Endothelial cell of umbilical vein (primary cell): Measurements from ENCODE around the gene CHCHD4. TPM values are rescaled to one million over a fixed set of nuclear protein-coding genes. Genes with fewer than 3 reads are reported as not detected.
"Not testable (repeated sequence)": the region's sequence is repeated elsewhere in the genome, so short reads cannot be mapped to it uniquely, and the experiment has no call there.

ENCODE experiments used
- BruUV-seq: library from RNA; stranded (reverse); fragments of 400-500 nt; replicated peaks from 2 replicates; lab custom pipeline; 2021; lab: Mats Ljungman, UMichigan
- CTCF ChIA-PET: fragments of 300-600, 350-600 bp; sonication (Branson Sonifier 250); formaldehyde crosslinking; loops from one replicate; lab custom pipeline; 2021; ENCODE audit warnings: antibody characterized with exemption, inconsistent platforms; lab: Charles Lee
- POLR2A ChIA-PET: fragments of 300-600, 350-600 bp; sonication (Branson Sonifier 250); formaldehyde crosslinking; loops from one replicate; lab custom pipeline; 2021; ENCODE audit warnings: antibody characterized with exemption, inconsistent platforms; lab: Charles Lee
- DNase-seq: peaks from one replicate; pipeline ENCODE4 v3.0.0-alpha.2; 2011; ENCODE audit warnings: low read depth, low spot score
- FAIRE-seq: peaks from 2 replicates; lab custom pipeline; 2011; peaks lifted over from hg19 to GRCh38; lab: Jason Lieb, UNC
- H2AFZ ChIP-seq: 2 replicates; pipeline ENCODE4 v1.6.0; 2012; ENCODE audit warnings: low read depth, low read length, control low read depth, inconsistent platforms
- H3K27ac ChIP-seq: 2 replicates; pipeline ENCODE4 v1.5.1; 2011; ENCODE audit warnings: low read depth, mild to moderate bottlenecking, control low read depth, low read length, moderate library complexity; ENCODE audit not compliant: insufficient read depth
- H3K27me3 ChIP-seq, 2 experiments: 2 replicates each; pipeline versions ENCODE4 v1.6.0 to v1.6.1; 2011; ENCODE audit warnings: low read length in 2 of 2, mixed read lengths in 1 of 2; ENCODE audit not compliant: control insufficient read depth in 2 of 2, insufficient read depth in 2 of 2
- H3K36me3 ChIP-seq, 2 experiments: 2 replicates in 1 of 2; 3 replicates in 1 of 2; pipeline ENCODE4 v1.5.1; 2011; ENCODE audit warnings: low read length in 2 of 2, mild to moderate bottlenecking in 1 of 2, moderate library complexity in 1 of 2; ENCODE audit not compliant: control insufficient read depth in 2 of 2, insufficient read depth in 2 of 2; ENCODE audit errors: extremely low read depth in 1 of 2
- H3K4me1 ChIP-seq: 3 replicates; pipeline ENCODE4 v1.5.1; 2011; ENCODE audit warnings: mild to moderate bottlenecking, low read length; ENCODE audit not compliant: control insufficient read depth, insufficient read depth; ENCODE audit errors: extremely low read depth
- H3K4me2 ChIP-seq: 2 replicates; pipeline ENCODE4 v1.6.1; 2011; ENCODE audit warnings: low read length, control low read depth, mixed read lengths; ENCODE audit not compliant: insufficient read depth
- H3K4me3 ChIP-seq, 3 experiments: fragments of 200-600 bp in 1 of 3; sonication (generic), shearing (Covaris generic) in 1 of 3; replicated peaks in 1 of 3; 2 replicates each; pipeline ENCODE4 v1.5.1; 2011 to 2016; ENCODE audit warnings: control low read depth in 3 of 3, low read length in 3 of 3, mild to moderate bottlenecking in 2 of 3, inconsistent platforms in 1 of 3, low read depth in 1 of 3, moderate library complexity in 1 of 3; ENCODE audit not compliant: insufficient read depth in 1 of 3
- H3K79me2 ChIP-seq: 2 replicates; pipeline ENCODE4 v1.6.0; 2012; ENCODE audit warnings: low read length, inconsistent platforms; ENCODE audit not compliant: control insufficient read depth, insufficient read depth
- H3K9ac ChIP-seq: replicated peaks from 2 replicates; pipeline ENCODE3; 2011; ENCODE audit warnings: low read length, control low read depth; ENCODE audit not compliant: insufficient read depth; ENCODE audit errors: extremely low read depth
- H3K9me1 ChIP-seq: replicated peaks from 3 replicates; pipeline ENCODE4 v1.6.0; 2011; ENCODE audit warnings: mild to moderate bottlenecking, low read length; ENCODE audit not compliant: control insufficient read depth, insufficient read depth; ENCODE audit errors: extremely low read depth
- H3K9me3 ChIP-seq: replicated peaks from 2 replicates; pipeline ENCODE4 v1.5.1; 2012; ENCODE audit warnings: low read length, inconsistent platforms; ENCODE audit not compliant: control insufficient read depth, insufficient read depth
- H4K20me1 ChIP-seq: replicated peaks from 2 replicates; pipeline ENCODE3; 2011; ENCODE audit warnings: mild to moderate bottlenecking, low read length; ENCODE audit not compliant: control insufficient read depth, insufficient read depth; ENCODE audit errors: extremely low read depth
- CTCF ChIP-seq, 2 donors: IDR thresholded peaks; 1 replicate in 1 of 2; 2 replicates in 1 of 2; pipeline ENCODE4 v1.5.1; 2011; ENCODE audit warnings: low read length in 2 of 2, mild to moderate bottlenecking in 2 of 2, moderate library complexity in 2 of 2, control low read depth in 1 of 2, inconsistent platforms in 1 of 2, low read depth in 1 of 2; ENCODE audit not compliant: insufficient read depth in 1 of 2; ENCODE audit errors: extremely low read depth in 1 of 2
- EZH2 ChIP-seq: IDR thresholded peaks from 2 replicates; pipeline ENCODE4 v1.6.1; 2012; ENCODE audit warnings: borderline replicate concordance, low read depth, mild to moderate bottlenecking, moderate library complexity, low read length, inconsistent platforms; ENCODE audit not compliant: severe bottlenecking
- FOS ChIP-seq: IDR thresholded peaks from 2 replicates; pipeline ENCODE4 v1.6.1; 2011; ENCODE audit warnings: mild to moderate bottlenecking, low read length, moderate library complexity, borderline replicate concordance; ENCODE audit not compliant: insufficient read depth
- GATA2 ChIP-seq: IDR thresholded peaks from 2 replicates; pipeline ENCODE4 v1.7.0; 2011; ENCODE audit warnings: low read depth, mild to moderate bottlenecking, moderate library complexity, mixed read lengths, low read length; ENCODE audit not compliant: insufficient read length, insufficient read depth
- JUN ChIP-seq: IDR thresholded peaks from 2 replicates; pipeline ENCODE4 v1.6.1; 2011; ENCODE audit warnings: borderline replicate concordance, low read depth; ENCODE audit not compliant: insufficient read length, insufficient read depth
- MAX ChIP-seq: IDR thresholded peaks from 2 replicates; pipeline ENCODE4 v1.6.1; 2011; ENCODE audit not compliant: insufficient read depth, insufficient read length
- MYC ChIP-seq: IDR thresholded peaks from one replicate; pipeline ENCODE4 v1.6.1; 2011; ENCODE audit warnings: mild to moderate bottlenecking, low read depth, low read length
- POLR2A ChIP-seq: IDR thresholded peaks from 2 replicates; pipeline ENCODE4 v1.6.1; 2012; ENCODE audit warnings: low read depth, mild to moderate bottlenecking, control low read depth, low read length
- POLR2AphosphoS5 ChIP-seq: IDR thresholded peaks from 2 replicates; pipeline ENCODE4 v1.6.1; 2012; ENCODE audit warnings: low read depth, mild to moderate bottlenecking, control low read depth, low read length, moderate library complexity; ENCODE audit not compliant: insufficient read depth
- dilution Hi-C: fragments of 300-500 bp; cut with MboI; formaldehyde crosslinking; loops from one replicate; pipeline ENCODE4 v1.15.0; 2019; ENCODE audit warnings: low sequenced_read_pairs; ENCODE audit not compliant: extremely low pct_ligation_motif_present
- intact Hi-C: fragments of 100-400 bp; cut with micrococcal nuclease; formaldehyde crosslinking; loops from one replicate; pipeline ENCODE4 v1.10.0; 2022
- polyA plus RNA-seq, 4 experiments: library from polyadenylated mRNA; depleted of rRNA in 3 of 4; stranded (reverse) in 3 of 4; unstranded in 1 of 4; fragments of >200 nt; gene quantifications; 2 replicates each; pipeline versions ENCODE4 v1.2.1 to v1.2.3, GENCODE V29; 2011 to 2012; ENCODE audit warnings: missing spikeins in 1 of 4
- total RNA-seq: library from RNA; stranded (reverse); gene quantifications from 2 replicates; pipeline ENCODE4 v1.2.3, GENCODE V29; 2021

CHCHD4 gene
- total and polyA plus RNA-seq, 2 donors (not counting 3 experiments of a cell fraction or from before 2014, with no cell fraction given): 8.5 to 13.6 TPM

GRCh38 chr3:14093831-14094230 lies 30.8 kb downstream of the CHCHD4 start:
- no peak overlapping the region for H2AFZ ChIP-seq
- FAIRE-seq: no peak
- no peaks in the 10 kb centered on the region for H3K27me3 ChIP-seq
- H3K27ac ChIP-seq: no peak overlapping the region
- H3K36me3 ChIP-seq: no peaks in the 10 kb centered on the region
- no peaks in the 10 kb centered on the region for H3K9me3 ChIP-seq
- H3K4me3 ChIP-seq: no peak overlapping the region
- no peak overlapping the region for H3K4me2 ChIP-seq
- H3K4me1 ChIP-seq: no peaks in the 10 kb centered on the region
- H3K79me2 ChIP-seq: no peaks in the 10 kb centered on the region
- DNase-seq: no peak
- no peak overlapping the region for H3K9ac ChIP-seq
- no peak for TF ChIP-seq CTCF (IDR thresholded peaks at IDR 0.05; ENCODE audit: extremely low read depth in 1 of 2, insufficient read depth in 1 of 2, low read depth in 1 of 2, low read length in 2 of 2)
- TF ChIP-seq MAX: no peak
- no peak for TF ChIP-seq GATA2
- H3K9me1 ChIP-seq: no peaks in the 10 kb centered on the region
- intact Hi-C loops (no loop called here), dilution Hi-C loops (no loop called here)
- no peaks in the 10 kb centered on the region for H4K20me1 ChIP-seq
- POLR2A ChIA-PET: no interaction called here
- BruUV-seq: no TSS peak
- CTCF ChIA-PET: no interaction called here

- no peak for DNase-seq
- BruUV-seq: no TSS peak
- FAIRE-seq: no peak
- Histone ChIP-seq H2AFZ (no peak overlapping the region), H4K20me1 (no peaks in the 10 kb centered on the region), H3K27me3 (no peaks in the 10 kb centered on the region), H3K9ac (no peak overlapping the region), H3K9me1 (no peaks in the 10 kb centered on the region), H3K27ac (no peak overlapping the region), H3K4me1 (no peaks in the 10 kb centered on the region), H3K9me3 (no peaks in the 10 kb centered on the region), H3K36me3 (no peaks in the 10 kb centered on the region), H3K79me2 (no peaks in the 10 kb centered on the region), H3K4me3 (no peak overlapping the region), H3K4me2 (no peak overlapping the region)
- intact Hi-C loops: no loop called here
- TF ChIP-seq GATA2 (no peak), MAX (no peak), FOS (no peak), MYC (no peak), POLR2AphosphoS5 (no peak), JUN (no peak), POLR2A (no peak), EZH2 (no peak)
- CTCF ChIA-PET: no interaction called here
- dilution Hi-C loops: no loop called here
- POLR2A ChIA-PET: no interaction called here
These were observed 32.2 kb downstream of the CHCHD4 start for GRCh38 chr3:14092464-14092863.

DNA sequence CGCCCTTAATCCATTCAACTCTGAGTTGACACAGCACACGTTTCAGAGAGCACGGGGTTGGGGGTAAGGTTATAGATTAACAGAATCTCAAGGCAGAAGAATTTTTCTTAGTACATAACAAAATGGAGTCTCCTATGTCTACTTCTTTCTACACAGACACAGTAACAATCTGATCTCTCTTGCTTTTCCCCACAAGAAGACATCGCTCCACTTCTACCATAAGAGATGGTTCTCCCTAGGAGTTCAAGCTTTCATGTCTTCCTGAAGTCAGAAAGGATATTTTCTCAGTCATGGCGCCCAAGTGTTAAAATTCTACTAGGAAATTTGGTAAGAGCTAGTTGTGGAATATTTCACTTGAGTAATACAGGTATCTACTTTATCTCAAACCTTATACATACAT lies 32.7 kb downstream of the CHCHD4 start:
- CTCF ChIA-PET, FAIRE-seq: not testable (repeated sequence)

More for the DNA sequence above, 32.7 kb downstream of the CHCHD4 start:
- POLR2A ChIA-PET, intact Hi-C loops, dilution Hi-C loops, H4K20me1 ChIP-seq, H3K9ac ChIP-seq, BruUV-seq, H3K27me3 ChIP-seq, H2AFZ ChIP-seq, H3K4me2 ChIP-seq, H3K79me2 ChIP-seq, H3K36me3 ChIP-seq, DNase-seq, H3K9me3 ChIP-seq, H3K4me3 ChIP-seq, H3K27ac ChIP-seq, H3K4me1 ChIP-seq, H3K9me1 ChIP-seq: not testable (repeated sequence)
